Lower leg skin (tissue), 3 donors: ENCODE results near the gene ZNF503.

Experiments
- POLR2A ChIP-seq, 2 donors: fragments of 450-650 bp; IDR thresholded peaks; one replicate each; pipeline ENCODE4 v1.6.1; 2016 to 2017; ENCODE audit warnings: antibody characterized with exemption in 2 of 2, mild to moderate bottlenecking in 1 of 2, moderate library complexity in 1 of 2
- TF ChIP-seq, protein P1 (sequence below), 3 donors: fragments of 450-650 bp; IDR thresholded peaks; one replicate each; pipeline ENCODE4 v1.5.1; 2016; ENCODE audit warnings: antibody characterized with exemption in 3 of 3, mild to moderate bottlenecking in 3 of 3, moderate library complexity in 2 of 3

DNA sequence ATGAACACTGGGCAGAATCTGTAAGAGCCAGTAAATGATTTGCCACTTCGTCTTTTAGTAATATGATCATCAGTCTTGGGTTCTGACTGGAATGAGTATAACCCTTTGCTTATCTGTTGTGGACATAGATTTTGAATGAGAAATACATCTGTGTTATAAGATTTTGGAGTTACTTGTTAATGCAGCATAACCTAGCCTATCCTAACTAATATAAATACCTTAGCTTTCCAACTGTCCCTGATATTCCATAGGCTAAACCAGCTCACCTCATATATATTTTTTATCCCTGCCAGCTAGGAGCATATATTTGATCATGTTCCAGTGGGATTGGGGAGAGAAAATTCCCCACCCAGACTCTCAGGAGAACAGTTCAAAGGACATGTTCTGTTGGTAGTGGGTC lies 44.9 kb upstream of the ZNF503 start:
- TF ChIP-seq, protein P1, sequence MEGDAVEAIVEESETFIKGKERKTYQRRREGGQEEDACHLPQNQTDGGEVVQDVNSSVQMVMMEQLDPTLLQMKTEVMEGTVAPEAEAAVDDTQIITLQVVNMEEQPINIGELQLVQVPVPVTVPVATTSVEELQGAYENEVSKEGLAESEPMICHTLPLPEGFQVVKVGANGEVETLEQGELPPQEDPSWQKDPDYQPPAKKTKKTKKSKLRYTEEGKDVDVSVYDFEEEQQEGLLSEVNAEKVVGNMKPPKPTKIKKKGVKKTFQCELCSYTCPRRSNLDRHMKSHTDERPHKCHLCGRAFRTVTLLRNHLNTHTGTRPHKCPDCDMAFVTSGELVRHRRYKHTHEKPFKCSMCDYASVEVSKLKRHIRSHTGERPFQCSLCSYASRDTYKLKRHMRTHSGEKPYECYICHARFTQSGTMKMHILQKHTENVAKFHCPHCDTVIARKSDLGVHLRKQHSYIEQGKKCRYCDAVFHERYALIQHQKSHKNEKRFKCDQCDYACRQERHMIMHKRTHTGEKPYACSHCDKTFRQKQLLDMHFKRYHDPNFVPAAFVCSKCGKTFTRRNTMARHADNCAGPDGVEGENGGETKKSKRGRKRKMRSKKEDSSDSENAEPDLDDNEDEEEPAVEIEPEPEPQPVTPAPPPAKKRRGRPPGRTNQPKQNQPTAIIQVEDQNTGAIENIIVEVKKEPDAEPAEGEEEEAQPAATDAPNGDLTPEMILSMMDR (IDR thresholded peaks at IDR 0.05): no peak
- no peak for TF ChIP-seq POLR2A (IDR thresholded peaks at IDR 0.05)
